Endodermal cell (in vitro differentiated cells): Measurements from ENCODE around the gene RPAP3. TPM values are rescaled to one million over a fixed set of nuclear protein-coding genes. Genes with fewer than 3 reads are reported as not detected.

Source experiments
- DNase-seq: peaks from one replicate; pipeline ENCODE4 v3.0.0-alpha.2; 2017
- H3K27ac ChIP-seq: 2 replicates; pipeline ENCODE4 v1.5.1; 2013; ENCODE audit warnings: mild to moderate bottlenecking, low read depth, low read length, moderate library complexity
- H3K27me3 ChIP-seq: 2 replicates; pipeline ENCODE4 v1.6.1; 2013; ENCODE audit warnings: mild to moderate bottlenecking, low read length, moderate library complexity; ENCODE audit not compliant: insufficient read depth, control insufficient read depth, poor library complexity, severe bottlenecking
- H3K36me3 ChIP-seq: 2 replicates; pipeline ENCODE4 v1.7.0; 2013; ENCODE audit warnings: mild to moderate bottlenecking, low read length, moderate library complexity; ENCODE audit not compliant: control insufficient read depth, insufficient read depth
- H3K4me1 ChIP-seq: one replicate; pipeline ENCODE4 v1.7.0; 2013; ENCODE audit warnings: low read length; ENCODE audit not compliant: control insufficient read depth, insufficient read depth
- H3K4me3 ChIP-seq: 2 replicates; pipeline ENCODE4 v1.5.1; 2013; ENCODE audit warnings: mild to moderate bottlenecking, low read length, moderate library complexity
- H3K9ac ChIP-seq: 2 replicates; pipeline ENCODE4 v1.6.1; 2013; ENCODE audit warnings: mild to moderate bottlenecking, low read length, moderate library complexity; ENCODE audit not compliant: poor library complexity, severe bottlenecking; ENCODE audit errors: extremely low read depth
- H3K9me3 ChIP-seq: 2 replicates; pipeline ENCODE4 v1.6.1; 2013; ENCODE audit warnings: mild to moderate bottlenecking, low read length, moderate library complexity; ENCODE audit not compliant: control insufficient read depth
- H3K27ac Mint-ChIP-seq: 2 replicates; pipeline ENCODE4 v1.8.0; 2020; ENCODE audit warnings: mixed read lengths
- H3K27me3 Mint-ChIP-seq: 2 replicates; pipeline ENCODE4 v1.8.0; 2021; ENCODE audit warnings: mild to moderate bottlenecking, mixed read lengths; ENCODE audit not compliant: insufficient read depth
- H3K36me3 Mint-ChIP-seq: 2 replicates; pipeline ENCODE4 v1.8.0; 2020; ENCODE audit warnings: low read depth, mixed read lengths
- H3K4me1 Mint-ChIP-seq: 2 replicates; pipeline ENCODE4 v1.8.0; 2020; ENCODE audit warnings: mixed read lengths
- H3K4me3 Mint-ChIP-seq: 2 replicates; pipeline ENCODE4 v1.8.0; 2020; ENCODE audit warnings: mild to moderate bottlenecking, moderate library complexity, mixed read lengths
- H3K9me3 Mint-ChIP-seq: 2 replicates; pipeline ENCODE4 v1.8.0; 2020; ENCODE audit warnings: mild to moderate bottlenecking, mixed read lengths
- WGBS, 2 experiments: methylation state at CpG; one replicate each; pipeline versions ENCODE4 v1.1.5 to v1.1.7; 2013; ENCODE audit warnings: missing lambda C conversion rate in 2 of 2, mixed read lengths in 1 of 2; ENCODE audit not compliant: insufficient coverage in 1 of 2, insufficient read length in 1 of 2; 5-methylcytosine and 5-hydroxymethylcytosine counted together
- total RNA-seq, 2 donors: library from RNA; stranded (reverse); fragmentation: NEBNext Ultra II Directional in 1 of 2; extraction: Animal tissue kit (Norgen Biotek cat#: 25700) in 1 of 2; gene quantifications; 2 replicates in 1 of 2; 3 replicates in 1 of 2; pipeline ENCODE4 v1.2.1, GENCODE V29; 2021
- TF ChIP-seq, protein P1 (sequence below): fragments of 200-600 bp; sonication (generic); conservative IDR thresholded peaks from 2 replicates; pipeline ENCODE4 v1.5.0; 2021; ENCODE audit warnings: antibody characterized with exemption, mild to moderate bottlenecking

The RPAP3 gene
- total RNA-seq, 2 donors from 2014 or later, result 52.0 to 56.9 TPM

DNA sequence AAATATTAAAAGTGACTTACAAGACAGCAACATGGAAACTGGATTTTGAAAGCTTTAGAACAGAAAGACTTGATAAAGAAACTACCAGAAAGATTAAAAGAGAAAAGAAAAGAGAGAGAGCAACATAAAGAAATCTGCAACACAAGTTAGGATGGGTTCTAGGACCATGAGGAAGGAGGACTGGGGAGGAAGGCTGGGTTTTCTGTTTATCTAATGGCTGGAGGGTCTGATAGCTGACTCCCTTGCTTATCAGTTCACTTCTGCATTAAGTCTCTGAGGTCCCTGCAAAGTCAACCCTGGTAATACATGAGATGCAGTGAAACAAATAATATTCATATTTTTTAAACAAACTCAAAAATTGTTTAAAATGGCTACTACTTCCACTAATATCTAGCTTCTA is 90.1 kb downstream of the RPAP3 start:
- Histone ChIP-seq H3K36me3 (peaks cover 12% of the 10 kb centered on the region), H3K9ac (no peak overlapping the region), H3K9me3 (peaks cover 49% of the 10 kb centered on the region), H3K4me1 (no peaks in the 10 kb centered on the region), H3K27me3 (no peaks in the 10 kb centered on the region), H3K27ac (no peak overlapping the region), H3K4me3 (no peak overlapping the region)
- Mint-ChIP-seq H3K36me3 (peaks cover 41% of the 10 kb centered on the region), H3K4me3 (no peak overlapping the region), H3K9me3 (peaks cover 44% of the 10 kb centered on the region), H3K27me3 (no peaks in the 10 kb centered on the region), H3K27ac (no peak overlapping the region), H3K4me1 (no peaks in the 10 kb centered on the region)
- TF ChIP-seq, protein P1, sequence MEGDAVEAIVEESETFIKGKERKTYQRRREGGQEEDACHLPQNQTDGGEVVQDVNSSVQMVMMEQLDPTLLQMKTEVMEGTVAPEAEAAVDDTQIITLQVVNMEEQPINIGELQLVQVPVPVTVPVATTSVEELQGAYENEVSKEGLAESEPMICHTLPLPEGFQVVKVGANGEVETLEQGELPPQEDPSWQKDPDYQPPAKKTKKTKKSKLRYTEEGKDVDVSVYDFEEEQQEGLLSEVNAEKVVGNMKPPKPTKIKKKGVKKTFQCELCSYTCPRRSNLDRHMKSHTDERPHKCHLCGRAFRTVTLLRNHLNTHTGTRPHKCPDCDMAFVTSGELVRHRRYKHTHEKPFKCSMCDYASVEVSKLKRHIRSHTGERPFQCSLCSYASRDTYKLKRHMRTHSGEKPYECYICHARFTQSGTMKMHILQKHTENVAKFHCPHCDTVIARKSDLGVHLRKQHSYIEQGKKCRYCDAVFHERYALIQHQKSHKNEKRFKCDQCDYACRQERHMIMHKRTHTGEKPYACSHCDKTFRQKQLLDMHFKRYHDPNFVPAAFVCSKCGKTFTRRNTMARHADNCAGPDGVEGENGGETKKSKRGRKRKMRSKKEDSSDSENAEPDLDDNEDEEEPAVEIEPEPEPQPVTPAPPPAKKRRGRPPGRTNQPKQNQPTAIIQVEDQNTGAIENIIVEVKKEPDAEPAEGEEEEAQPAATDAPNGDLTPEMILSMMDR, result no peak
- no peak for DNase-seq

DNA sequence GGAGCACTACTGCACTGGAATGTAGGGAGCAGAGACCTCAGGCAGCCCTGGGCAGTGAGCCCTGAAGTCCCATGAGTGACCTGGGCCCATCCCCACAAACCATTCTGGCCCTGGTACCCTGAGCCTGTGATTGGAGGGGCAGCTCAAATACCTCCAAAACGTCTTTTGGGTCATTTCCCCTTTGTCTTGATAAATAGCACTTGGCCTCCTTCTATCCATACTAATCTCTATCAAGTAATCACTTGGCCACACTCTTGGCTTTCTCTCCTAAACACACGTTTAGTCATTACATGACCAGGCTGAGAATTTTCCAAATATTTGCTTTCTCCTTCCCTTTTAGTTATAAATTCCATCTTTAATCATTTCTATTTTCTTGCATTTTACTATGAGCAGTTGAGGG is 91.3 kb downstream of the RPAP3 start:
- no peaks in the 10 kb centered on the region for H3K4me1 Mint-ChIP-seq
- no peak for DNase-seq
- no peaks in the 10 kb centered on the region for H3K27me3 Mint-ChIP-seq
- peaks cover 44% of the 10 kb centered on the region for H3K36me3 Mint-ChIP-seq
- TF ChIP-seq, protein P1, result no peak
- peaks cover 53% of the 10 kb centered on the region for H3K9me3 Mint-ChIP-seq
- no peaks in the 10 kb centered on the region for H3K27me3 ChIP-seq
- peaks cover 12% of the 10 kb centered on the region for H3K36me3 ChIP-seq
- no peak overlapping the region for H3K9ac ChIP-seq
- no peak overlapping the region for H3K4me3 ChIP-seq
- H3K27ac ChIP-seq, result no peak overlapping the region
- H3K4me3 Mint-ChIP-seq, result no peak overlapping the region
- 75 to 85% methylated on average over 2 of the region's 2 CpGs for WGBS, 2 experiments
- peaks cover 50% of the 10 kb centered on the region for H3K9me3 ChIP-seq
- no peaks in the 10 kb centered on the region for H3K4me1 ChIP-seq
- no peak overlapping the region for H3K27ac Mint-ChIP-seq

DNA sequence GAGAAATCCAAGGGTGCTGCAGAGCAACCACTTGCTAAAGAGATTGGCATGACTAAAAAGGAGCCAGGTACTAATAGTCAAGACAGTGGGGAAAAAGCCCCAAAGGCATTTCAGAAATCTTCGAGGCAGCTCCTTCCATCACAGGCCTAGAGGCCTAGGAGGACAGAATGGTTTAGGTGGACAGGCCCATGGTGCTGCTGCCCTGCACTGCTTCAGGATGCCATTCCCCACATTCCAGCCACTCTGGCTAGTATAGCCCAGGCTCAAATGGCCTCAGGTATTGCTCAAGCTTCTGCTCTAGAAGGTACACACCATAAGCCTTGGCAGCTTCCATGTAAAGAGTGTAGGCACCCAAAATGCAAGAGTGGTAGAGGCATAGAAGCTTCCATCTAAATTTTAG is 92.9 kb downstream of the RPAP3 start:
- DNase-seq, result no peak
- no peak overlapping the region for H3K27ac ChIP-seq
- H3K36me3 ChIP-seq, result peaks cover 7% of the 10 kb centered on the region
- no peak overlapping the region for H3K9ac ChIP-seq
- Mint-ChIP-seq H3K4me1 (no peaks in the 10 kb centered on the region), H3K27me3 (no peaks in the 10 kb centered on the region), H3K27ac (no peak overlapping the region), H3K4me3 (no peak overlapping the region), H3K36me3 (peaks cover 45% of the 10 kb centered on the region), H3K9me3 (peaks cover 65% of the 10 kb centered on the region)
- H3K4me3 ChIP-seq, result no peak overlapping the region
- H3K27me3 ChIP-seq, result no peaks in the 10 kb centered on the region
- TF ChIP-seq, protein P1, result no peak
- no peaks in the 10 kb centered on the region for H3K4me1 ChIP-seq
- peaks cover 54% of the 10 kb centered on the region for H3K9me3 ChIP-seq
- 87% methylated on average over 1 of the region's 1 CpG; no CpG with 5 or more reads in 1 of the 2 experiments for WGBS, 2 experiments
